GM21360 (cell line): ENCODE data around the gene TROAP.
"Not testable (repeated sequence)": the region's sequence is repeated elsewhere in the genome, so short reads cannot be mapped to it uniquely, and the experiment has no call there.

Experiments
- ATAC-seq: cut with Tn5 transposase; IDR thresholded peaks from one replicate; pipeline ENCODE4 v1.9.1; 2021; ENCODE audit warnings: mild to moderate bottlenecking, moderate library complexity; ENCODE audit not compliant: unreplicated experiment

TROAP gene

DNA sequence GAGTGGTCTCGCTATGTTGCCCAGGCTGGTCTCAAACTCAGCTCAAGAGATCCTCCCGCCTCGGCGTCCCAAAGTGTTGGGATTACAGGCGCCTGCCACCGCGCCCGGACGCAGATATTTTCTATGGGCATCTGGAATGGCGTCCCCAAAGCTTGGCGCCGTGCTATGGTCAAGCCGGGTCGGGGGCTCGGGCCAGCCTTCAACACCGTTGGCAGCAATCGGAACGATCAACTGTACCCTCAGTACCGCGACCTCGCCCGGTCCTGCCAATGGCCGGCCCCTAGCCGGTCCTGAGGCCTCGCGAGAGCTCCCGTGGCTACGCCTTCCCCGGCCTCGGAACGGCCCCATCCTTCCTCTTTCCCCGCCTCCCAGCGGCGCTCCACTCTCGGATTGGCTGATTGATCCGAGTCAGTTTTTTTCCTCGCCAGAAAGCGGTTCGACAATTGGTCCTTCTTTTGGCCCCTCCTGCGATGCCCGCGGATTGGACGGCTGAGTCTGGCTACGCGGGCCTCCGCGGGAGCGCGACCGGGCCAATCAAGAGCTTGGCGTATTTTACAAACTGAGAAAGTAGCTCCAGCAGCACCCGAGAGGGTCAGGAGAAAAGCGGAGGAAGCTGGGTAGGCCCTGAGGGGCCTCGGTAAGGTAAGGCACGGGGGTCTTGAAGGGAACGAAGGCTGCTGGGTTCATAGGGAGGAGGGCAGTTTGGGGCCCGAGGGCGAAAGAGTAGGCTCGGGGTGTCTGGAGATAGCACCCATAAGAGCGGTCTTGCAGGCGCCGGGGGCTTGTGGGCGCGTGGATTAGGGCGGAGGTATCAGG lies at the start of gene TROAP:
Gene TROAP, plus strand, starts transcription at position 548 of the 816 bp plus-strand sequence. CDS start 354 bp downstream, outside the sequence.
- ATAC-seq = peak; percentile 93

DNA sequence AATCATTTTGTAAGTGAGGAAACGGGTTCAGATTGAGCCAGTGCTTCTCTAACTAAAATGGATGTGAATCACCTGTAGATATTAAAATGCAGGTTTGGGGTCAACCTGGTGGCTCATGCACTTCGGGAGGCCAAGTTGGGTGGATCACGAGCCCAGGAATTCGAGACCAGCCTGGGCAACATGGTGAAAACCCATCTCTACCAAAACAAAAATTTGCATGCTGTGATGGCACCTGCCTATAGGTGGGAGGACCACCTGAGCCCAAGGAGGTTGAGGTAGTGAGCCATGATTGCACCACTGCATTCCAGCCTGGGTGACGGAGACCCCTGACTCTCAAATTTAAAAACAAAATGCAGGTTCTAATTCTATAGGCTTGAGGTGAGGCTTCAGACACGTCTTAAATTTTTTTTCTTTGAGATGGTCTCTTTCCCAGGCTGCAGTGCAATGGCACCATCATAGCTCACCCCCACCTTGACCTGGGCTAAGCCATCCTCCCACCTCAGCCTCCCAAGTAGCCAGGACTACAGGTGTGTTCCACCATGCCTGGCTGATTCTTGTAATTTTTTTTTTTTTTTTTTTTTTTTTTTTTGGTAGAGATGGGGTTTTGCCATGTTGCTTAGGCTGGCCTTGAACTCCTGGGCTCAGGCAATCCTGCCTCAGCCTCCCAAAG lies 49.2 kb upstream of the TROAP start:
- no peak for ATAC-seq

DNA sequence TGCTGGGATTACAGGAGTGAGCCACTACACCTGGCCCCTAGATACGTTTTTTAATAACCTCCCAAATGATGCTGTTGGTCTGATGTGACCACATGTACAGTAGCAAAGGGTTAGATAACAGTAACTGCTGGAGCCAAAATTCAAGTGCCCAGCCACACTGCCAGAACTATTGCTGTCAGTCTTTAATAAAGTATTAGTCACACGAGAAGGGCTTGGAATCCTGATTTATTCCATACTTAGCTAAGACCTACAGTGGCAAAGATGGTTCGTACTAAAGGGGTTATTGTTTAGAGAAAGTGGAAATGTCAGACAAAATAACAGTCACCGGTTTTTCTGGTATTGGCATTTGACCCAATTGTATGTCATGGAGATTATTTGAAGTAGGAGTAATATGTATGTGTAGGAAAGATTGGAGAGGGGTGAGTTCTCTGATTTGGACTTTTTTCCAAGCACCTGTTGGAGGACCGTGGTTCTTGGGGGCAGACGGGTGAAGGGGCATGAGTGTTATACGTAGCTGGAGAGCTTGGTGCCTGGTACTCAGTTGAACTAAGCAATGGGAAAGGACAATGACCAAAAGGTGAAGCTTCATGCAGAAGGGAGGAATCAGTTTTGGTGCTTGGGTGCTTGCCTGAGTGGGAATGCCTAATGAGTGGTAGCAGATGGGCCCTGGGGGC lies 48.5 kb upstream of the TROAP start:
- no peak for ATAC-seq

DNA sequence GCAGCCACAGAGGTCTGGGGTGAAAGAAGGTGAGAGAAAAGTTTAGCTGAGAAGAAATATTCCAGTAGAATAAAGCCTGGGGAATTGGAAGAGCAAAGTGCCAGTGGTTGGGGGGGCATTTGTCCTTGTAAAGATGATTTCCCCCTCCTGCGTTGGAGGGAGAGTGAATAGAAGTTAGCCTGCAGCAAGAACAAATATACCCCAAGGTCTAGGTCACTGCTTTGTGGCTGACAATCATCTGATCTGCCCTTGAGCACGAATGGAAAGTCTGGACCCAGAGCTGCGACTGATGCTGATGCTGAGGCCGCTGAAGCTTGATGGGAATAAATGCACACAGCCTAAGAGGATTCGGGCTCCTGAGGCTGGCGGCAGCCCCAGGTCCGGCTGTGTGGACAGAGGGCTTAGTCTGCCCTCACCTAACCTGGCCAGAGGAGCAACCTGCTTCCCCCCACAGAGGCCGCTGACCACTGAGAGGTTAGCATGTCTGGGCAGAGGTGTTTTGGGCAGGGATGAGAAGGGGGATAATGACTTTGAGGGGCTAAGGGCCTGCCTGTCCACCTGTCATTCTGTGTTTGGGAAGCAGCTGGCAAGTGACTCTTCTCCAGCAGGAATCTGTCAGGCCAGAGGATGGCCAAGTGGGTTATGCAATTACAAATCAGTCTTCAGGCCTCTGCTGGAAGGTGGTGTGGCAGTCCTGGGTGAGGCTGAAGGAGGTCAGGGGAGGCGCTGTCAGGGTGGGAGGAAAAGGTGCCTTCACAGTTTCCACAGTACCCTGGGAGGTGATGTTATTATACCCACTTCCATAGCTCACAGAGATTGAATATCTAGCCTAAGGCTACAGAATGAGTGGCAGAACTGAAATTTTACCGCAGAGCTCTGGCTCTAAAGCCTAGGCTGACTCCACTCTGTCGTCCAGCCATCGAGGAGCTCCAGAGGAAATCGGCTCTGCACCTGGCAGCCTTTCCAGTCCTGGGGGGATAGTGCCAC lies 46.5 kb upstream of the TROAP start:
- no peak for ATAC-seq

- ATAC-seq = no peak
These were observed 45.6 kb upstream of the TROAP start for GRCh38 chr12:49277466-49277865.

DNA sequence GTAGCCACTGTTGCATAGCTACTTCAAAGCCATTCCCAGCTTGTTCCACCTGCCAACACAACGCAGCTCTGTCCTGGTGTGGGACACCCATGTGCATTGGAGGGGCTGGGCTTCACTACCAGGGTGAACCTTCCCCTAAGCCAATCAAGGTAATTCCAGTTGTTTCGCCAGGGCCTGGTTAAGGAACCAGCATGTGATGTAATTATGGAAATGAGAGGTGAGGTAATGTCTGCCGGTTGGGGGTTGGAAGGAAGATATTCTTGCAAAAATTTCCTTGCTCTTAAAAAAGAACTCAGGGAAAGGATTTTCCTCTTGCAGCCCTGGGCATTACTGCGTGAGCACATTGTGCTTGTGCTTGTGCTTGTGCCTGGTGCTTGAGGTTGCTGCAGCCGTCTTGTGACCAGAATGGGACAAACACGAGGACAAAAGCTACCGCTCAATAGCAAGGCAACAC lies 43.3 kb upstream of the TROAP start:
- ATAC-seq = no peak

DNA sequence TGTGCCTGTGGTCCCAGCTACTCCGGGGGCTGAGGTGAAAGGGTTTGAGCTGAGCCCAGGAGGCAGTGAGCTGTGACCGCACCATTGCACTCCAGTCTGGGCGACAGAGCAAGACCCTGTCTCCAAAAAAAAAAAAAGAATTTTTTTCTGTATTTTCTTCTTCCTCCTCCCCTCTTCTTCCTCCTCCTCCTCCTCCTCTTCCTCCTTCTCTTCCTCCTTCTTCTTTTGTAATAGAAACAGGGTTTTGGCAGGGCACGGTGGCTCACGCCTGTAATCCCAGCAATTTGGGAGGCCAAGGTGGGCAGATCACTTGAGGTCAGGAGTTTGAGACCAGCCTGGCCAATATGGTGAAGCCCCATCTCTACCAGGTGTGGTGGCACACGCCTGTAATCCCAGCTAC lies 42.5 kb upstream of the TROAP start:
- ATAC-seq = not testable (repeated sequence)

- no peak for ATAC-seq
These were observed 40.8 kb upstream of the TROAP start for GRCh38 chr12:49282302-49282701.

GRCh38 chr12:49282740-49283375 lies 40.2 kb upstream of the TROAP start:
- not testable (repeated sequence) for ATAC-seq

DNA sequence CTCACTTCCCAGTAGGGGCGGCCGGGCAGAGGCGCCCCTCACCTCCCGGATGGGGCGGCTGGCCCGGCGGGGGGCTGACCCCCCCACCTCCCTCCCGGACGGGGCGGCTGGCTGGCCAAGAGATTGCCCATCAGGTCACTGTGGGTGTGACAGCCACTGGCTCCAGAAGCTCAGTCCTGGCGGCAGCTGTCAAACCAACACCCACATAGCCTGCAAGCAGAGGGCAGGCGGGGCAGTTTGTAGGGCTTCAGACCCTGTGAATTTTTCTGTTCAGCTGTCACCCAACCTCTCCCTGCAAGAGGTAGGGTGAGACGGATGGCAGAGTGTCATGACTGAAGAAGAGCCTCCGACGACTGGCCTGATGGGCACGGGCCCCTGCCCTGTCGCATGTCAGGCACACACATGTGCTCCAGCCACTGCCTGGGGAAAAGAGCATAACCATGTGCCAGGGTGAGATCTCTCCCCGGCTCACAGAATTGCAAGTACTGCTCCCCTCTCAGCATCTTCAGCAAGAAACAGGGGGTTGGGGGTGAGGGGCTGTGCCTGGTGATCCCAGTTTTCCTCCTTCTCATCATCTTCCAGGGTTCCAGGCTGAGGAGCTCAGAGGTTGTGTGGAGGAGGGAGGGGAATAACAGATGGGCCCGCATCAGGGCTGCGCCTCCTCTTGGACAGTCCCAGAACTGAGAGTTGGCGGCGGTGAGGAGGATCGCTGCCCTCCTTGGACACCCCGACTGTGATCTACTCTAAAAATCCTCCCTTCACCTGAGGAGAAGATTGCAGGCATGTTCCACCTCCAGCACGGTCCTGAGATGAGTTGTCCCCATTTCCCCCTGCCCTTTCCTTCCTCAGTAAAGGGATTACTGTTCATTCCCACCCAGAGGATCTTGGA lies 39.3 kb upstream of the TROAP start:
- ATAC-seq = no peak

- no peak for ATAC-seq
These were observed 38.4 kb upstream of the TROAP start for GRCh38 chr12:49284672-49285071.

GRCh38 chr12:49287876-49288275 lies 35.2 kb upstream of the TROAP start:
- ATAC-seq = no peak

DNA sequence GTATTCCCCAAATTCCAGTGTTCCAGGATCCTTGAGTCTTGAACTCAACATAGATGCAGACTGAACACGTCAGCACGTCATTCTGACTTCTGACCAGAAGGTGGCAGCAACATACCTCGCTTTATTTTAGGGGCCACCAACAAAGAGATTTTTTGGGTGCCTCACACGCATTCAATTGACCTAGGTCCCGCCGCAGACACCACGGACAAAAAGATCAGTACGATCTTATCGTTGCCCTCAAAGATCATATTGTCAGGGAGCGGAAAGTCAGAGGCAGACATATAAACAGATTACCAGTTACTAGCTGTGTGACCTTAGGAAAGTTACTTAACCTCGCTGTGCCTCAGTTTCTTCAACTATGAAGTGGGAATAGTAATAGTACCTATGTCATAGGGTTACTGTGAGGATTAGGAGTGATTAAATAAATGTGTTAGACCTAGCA lies 34.6 kb upstream of the TROAP start:
- ATAC-seq = no peak

DNA sequence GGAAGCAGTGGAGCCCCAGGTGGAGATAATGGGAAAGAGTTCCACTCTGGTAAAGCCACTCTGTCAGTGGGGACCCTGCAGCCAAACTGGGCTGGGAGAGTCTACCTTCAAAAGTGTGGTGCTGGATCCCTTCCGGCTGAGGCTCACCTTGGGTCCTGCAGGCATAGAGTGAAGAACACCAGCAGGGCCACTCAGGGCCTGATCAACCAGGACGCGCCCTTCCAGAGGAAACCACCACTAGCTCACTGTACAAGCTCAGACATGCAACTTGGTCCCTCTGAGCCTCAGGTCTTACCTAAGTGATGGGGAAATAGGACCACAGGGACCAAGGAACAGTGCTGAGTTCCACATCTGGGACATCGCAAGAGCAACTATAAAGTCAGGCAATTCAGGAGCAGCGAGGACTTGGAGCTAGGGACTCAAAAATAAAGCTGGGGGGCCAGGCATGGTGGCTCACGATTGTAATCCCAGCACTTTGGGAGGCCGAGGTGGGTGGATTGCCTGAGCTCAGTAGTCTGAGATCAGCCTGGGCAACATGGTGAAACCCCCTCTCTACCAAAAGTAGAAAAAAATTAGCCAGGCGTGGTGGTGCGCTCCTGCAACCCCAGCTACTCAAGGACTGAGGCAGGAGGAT lies 34.0 kb upstream of the TROAP start:
- ATAC-seq = no peak

DNA sequence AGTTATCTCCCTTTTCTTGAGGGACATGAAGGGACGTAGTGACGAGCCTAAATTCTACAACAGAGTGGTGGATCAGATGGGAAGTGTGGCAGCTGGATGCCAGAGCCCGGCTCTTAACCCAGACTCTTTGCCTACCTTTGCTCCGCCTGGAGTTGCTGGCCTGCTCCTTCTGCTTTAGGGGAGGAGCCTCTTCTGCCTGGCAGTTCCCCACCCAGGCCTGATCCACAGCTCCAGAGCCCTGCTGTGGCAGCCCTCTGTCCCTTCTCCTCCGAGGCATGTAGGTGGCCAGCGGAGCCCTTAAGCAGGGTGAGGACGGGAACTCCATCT lies 30.4 kb upstream of the TROAP start:
- ATAC-seq = no peak

DNA sequence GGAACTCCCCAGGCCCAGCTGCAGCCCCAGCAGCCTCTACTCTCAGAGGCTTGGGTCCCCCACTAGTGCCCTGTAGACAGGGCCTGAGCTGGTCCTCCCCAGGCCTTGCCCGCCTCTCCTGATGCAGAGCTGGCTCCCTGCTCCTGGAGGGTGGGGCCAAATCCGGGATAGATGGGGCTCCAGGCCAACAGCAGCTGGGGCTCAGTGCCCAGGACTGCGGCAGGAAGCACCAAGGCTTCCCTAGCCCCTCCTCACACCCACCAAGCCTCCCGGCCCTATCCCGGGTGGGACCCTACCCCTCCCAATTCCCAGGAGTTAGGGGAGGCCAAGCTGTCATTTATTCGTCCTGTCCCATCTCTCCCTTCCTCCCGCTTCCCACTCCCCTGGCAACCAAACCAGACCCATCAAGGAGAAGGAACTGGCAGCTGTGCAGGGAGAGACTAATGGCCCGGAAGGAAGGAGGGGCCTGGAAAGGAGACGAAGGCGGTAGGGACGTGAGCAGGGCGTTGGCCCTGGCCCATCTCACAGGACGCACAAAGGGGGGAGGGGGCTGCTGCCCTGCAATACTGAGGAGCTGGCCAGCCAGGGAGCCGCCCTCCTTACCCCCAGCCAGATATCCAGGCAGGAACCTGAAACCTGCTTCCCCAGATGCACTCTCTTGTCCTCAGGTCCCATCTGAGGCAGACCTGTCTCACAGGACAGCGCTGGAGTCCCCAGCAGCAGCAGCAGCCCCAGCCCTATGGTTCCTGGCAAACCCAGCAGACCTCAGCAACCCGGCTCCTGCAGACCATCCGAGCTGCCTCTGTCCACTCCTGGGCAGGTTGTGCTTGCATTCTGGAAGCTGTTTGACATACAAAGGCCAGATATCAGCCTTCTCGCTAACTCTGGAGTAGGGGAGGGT lies 29.7 kb upstream of the TROAP start:
- no peak for ATAC-seq

GRCh38 chr12:49294086-49294803 lies 28.8 kb upstream of the TROAP start:
- ATAC-seq = no peak
